B cell (primary cell): ENCODE measurements around the gene VTI1A.

Source experiments
- CTCF ChIP-seq: fragments of 200-600 bp; IDR thresholded peaks from one replicate; pipeline ENCODE4 v1.8.0; 2022; ENCODE audit warnings: antibody characterized with exemption, mild to moderate bottlenecking
- EZH2 ChIP-seq: IDR thresholded peaks from 2 replicates; pipeline ENCODE4 v1.6.1; 2012; ENCODE audit warnings: borderline replicate concordance, low read depth, mild to moderate bottlenecking, moderate library complexity, low read length; ENCODE audit not compliant: insufficient read depth, poor library complexity, severe bottlenecking

GRCh38 chr10:112481602-112482001 is 34.6 kb downstream of the VTI1A start:
- no peak for TF ChIP-seq EZH2
- TF ChIP-seq CTCF, result no peak
